GM12891 (cell line): ENCODE results near the gene OLFM1.

ENCODE experiments used
- PAX5 ChIP-seq: IDR thresholded peaks from 2 replicates; pipeline ENCODE4 v1.6.1; 2011; ENCODE audit warnings: low read length, moderate library complexity, mild to moderate bottlenecking; ENCODE audit not compliant: insufficient read depth, severe bottlenecking
- POLR2A ChIP-seq: IDR thresholded peaks from 2 replicates; pipeline ENCODE4 v1.6.1; 2011; ENCODE audit warnings: low read depth, low read length, control low read depth
- POLR2AphosphoS5 ChIP-seq: IDR thresholded peaks from 2 replicates; pipeline ENCODE4 v1.6.1; 2011; ENCODE audit warnings: low read depth, low read length, control low read depth
- POU2F2 ChIP-seq: IDR thresholded peaks from 2 replicates; pipeline ENCODE4 v1.6.1; 2011; ENCODE audit warnings: low read depth, mild to moderate bottlenecking, control low read depth, low read length, moderate library complexity
- SPI1 ChIP-seq: IDR thresholded peaks from 2 replicates; pipeline ENCODE4 v1.6.1; 2011; ENCODE audit warnings: low read depth, low read length, control low read depth
- TAF1 ChIP-seq: IDR thresholded peaks from 2 replicates; pipeline ENCODE4 v1.6.1; 2011; ENCODE audit warnings: low read depth, low read length, control low read depth

DNA sequence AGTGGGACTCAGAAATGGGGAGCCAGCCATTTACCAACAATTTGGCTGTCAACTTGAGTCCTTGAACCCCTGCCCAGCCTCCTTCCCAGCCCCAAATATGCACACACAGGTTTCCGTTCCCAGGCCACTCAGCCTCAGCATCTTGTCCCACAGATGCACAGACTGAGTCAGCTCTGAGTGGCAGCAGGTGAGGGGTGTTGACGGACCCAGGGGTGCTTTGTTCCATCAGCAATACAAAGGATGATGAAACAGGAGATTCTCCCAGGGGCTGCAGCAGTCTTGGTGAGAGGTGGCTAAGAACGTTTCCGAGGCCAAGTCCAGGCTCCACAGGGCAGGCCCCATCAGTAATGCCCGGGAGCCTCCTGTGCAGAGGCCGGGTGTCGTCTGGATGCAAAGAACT, 4.9 kb upstream of the OLFM1 start:
- TF ChIP-seq TAF1 = no peak
- TF ChIP-seq POLR2AphosphoS5 = no peak
- no peak for TF ChIP-seq POLR2A
- TF ChIP-seq PAX5 = no peak
- no peak for TF ChIP-seq SPI1
- no peak for TF ChIP-seq POU2F2
